Omental fat pad (tissue), 4 donors: Measurements from ENCODE around the gene NAALADL2. TPM values are rescaled to one million over a fixed set of nuclear protein-coding genes. Genes with fewer than 3 reads are reported as not detected.

ENCODE experiments used
- ATAC-seq: fragments of 150-250 bp; one replicate; pipeline ENCODE4 v1.9.1; 2016; ENCODE audit warnings: mild to moderate bottlenecking, moderate library complexity; ENCODE audit not compliant: low FRiP score
- DNase-seq: peaks from one replicate; pipeline ENCODE4 v3.0.0-alpha.2; 2019; ENCODE audit warnings: low spot score
- CTCF ChIP-seq, 3 donors: fragments of 450-650 bp; IDR thresholded peaks; one replicate each; pipeline ENCODE4 v1.5.1; 2016 to 2017; ENCODE audit warnings: antibody characterized with exemption in 3 of 3, mild to moderate bottlenecking in 3 of 3, moderate library complexity in 2 of 3
- total RNA-seq, 4 donors: library from RNA; depleted of rRNA; stranded (reverse); fragments of >200 nt; gene quantifications; one replicate each; pipeline ENCODE4 v1.1.0, GENCODE V29; 2016

NAALADL2 gene
- total RNA-seq, 4 donors from 2014 or later, result 6.5 to 15.1 (median 8.0) TPM

- no peak for TF ChIP-seq CTCF (IDR thresholded peaks at IDR 0.05)
- no peak for ATAC-seq
- DNase-seq, result no peak
These were observed 414.9 kb downstream of the NAALADL2 start for GRCh38 chr3:175274056-175274455.

GRCh38 chr3:175274474-175275218 is 415.5 kb downstream of the NAALADL2 start:
- no peak for DNase-seq
- no peak for ATAC-seq
- no peak for TF ChIP-seq CTCF (IDR thresholded peaks at IDR 0.05)

GRCh38 chr3:175278680-175279079 is 419.5 kb downstream of the NAALADL2 start:
- TF ChIP-seq CTCF (IDR thresholded peaks at IDR 0.05), result no peak

GRCh38 chr3:175279457-175279856 is 420.3 kb downstream of the NAALADL2 start:
- ATAC-seq (no peak), DNase-seq (no peak)
- no peak for TF ChIP-seq CTCF (IDR thresholded peaks at IDR 0.05)

More at GRCh38 chr3:175278680-175279079, 419.5 kb downstream of the NAALADL2 start:
- no peak for ATAC-seq
- DNase-seq, result no peak

GRCh38 chr3:175279911-175280310 is 420.8 kb downstream of the NAALADL2 start:
- TF ChIP-seq CTCF (IDR thresholded peaks at IDR 0.05), result no peak

GRCh38 chr3:175287361-175287963 is 428.3 kb downstream of the NAALADL2 start:
- ATAC-seq (no peak), DNase-seq (no peak)
- no peak for TF ChIP-seq CTCF (IDR thresholded peaks at IDR 0.05)

More at GRCh38 chr3:175279911-175280310, 420.8 kb downstream of the NAALADL2 start:
- ATAC-seq, result no peak
- DNase-seq, result no peak

- DNase-seq (no peak), ATAC-seq (no peak)
- TF ChIP-seq CTCF (IDR thresholded peaks at IDR 0.05), result no peak
These were observed 429.5 kb downstream of the NAALADL2 start for GRCh38 chr3:175288621-175289020.
